GM12873 (cell line): ENCODE data around the gene STIM2.

Experiments used
- TF ChIP-seq, protein P1 (sequence below): IDR thresholded peaks from 2 replicates; pipeline ENCODE4 v1.5.1; 2012; ENCODE audit warnings: low read depth, mild to moderate bottlenecking, moderate library complexity, low read length, control low read depth; ENCODE audit not compliant: insufficient read depth; ENCODE audit errors: missing control alignments

The STIM2 gene

DNA sequence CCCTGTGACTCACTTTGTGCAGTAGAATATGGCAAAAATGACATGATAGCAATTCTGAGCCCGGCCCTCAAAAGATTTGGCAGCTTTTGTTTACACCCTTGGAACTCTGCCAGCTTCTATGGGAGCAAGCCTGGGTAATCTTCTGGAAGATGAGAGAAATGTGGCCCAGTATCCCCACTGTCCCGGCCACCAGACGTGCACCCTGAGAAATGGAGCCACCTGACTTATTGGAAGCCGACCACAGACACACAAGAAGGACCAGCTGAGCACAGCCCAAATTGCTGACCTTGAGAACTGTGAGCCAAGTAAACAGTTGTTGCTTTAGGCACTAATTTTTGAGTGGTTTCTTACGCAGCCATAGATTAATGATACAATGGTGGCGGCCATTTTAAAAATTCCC lies 197.0 kb downstream of the STIM2 start:
- TF ChIP-seq, protein P1, sequence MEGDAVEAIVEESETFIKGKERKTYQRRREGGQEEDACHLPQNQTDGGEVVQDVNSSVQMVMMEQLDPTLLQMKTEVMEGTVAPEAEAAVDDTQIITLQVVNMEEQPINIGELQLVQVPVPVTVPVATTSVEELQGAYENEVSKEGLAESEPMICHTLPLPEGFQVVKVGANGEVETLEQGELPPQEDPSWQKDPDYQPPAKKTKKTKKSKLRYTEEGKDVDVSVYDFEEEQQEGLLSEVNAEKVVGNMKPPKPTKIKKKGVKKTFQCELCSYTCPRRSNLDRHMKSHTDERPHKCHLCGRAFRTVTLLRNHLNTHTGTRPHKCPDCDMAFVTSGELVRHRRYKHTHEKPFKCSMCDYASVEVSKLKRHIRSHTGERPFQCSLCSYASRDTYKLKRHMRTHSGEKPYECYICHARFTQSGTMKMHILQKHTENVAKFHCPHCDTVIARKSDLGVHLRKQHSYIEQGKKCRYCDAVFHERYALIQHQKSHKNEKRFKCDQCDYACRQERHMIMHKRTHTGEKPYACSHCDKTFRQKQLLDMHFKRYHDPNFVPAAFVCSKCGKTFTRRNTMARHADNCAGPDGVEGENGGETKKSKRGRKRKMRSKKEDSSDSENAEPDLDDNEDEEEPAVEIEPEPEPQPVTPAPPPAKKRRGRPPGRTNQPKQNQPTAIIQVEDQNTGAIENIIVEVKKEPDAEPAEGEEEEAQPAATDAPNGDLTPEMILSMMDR = no peak

DNA sequence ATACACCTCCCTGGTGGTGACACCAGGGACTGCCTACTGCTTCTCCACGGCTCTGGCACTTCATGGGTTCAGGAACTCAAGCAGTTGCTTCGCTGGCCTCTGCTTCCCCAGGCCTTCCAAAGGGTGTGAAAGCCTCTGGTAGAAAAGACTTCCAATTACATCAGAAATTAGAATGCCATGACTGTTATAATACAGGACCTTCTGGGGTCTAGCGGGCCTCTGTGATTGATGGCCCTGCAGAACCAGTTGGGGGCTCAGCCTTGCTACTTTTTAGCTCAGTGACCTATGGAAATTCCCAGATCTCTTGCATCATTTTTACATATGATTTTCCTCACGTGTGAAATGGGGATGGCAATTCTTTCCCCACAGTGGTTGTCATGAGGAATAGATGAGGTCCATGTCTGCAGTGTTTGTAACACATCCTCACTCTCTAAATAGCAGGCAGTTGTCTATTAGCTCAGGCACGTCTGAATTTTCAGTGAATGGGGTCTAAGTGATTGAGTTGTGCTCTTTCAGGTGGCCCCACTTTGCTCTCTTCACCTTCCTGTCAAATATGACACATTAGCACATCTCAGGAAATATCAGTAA lies 198.3 kb downstream of the STIM2 start:
- TF ChIP-seq, protein P1 = no peak

DNA sequence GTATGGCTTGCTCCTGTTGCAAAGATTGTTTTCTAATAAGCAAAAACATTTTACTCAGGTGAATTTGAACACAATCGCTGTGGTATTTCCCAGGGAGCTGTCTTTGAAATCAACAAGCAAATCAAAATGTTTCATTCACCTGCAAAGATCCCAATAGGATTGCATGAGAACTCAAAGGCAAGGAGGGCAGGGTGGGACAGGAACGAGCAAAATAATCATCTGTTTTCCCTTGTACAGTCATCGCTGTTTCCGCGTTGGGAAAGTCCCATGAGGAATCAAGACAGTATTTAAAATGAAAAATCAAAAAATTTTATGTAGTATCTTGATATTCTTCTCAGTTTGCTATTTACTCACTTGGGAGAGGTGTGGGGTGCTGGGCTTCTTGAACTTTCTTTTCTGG lies 198.8 kb downstream of the STIM2 start:
- TF ChIP-seq, protein P1 = no peak

DNA sequence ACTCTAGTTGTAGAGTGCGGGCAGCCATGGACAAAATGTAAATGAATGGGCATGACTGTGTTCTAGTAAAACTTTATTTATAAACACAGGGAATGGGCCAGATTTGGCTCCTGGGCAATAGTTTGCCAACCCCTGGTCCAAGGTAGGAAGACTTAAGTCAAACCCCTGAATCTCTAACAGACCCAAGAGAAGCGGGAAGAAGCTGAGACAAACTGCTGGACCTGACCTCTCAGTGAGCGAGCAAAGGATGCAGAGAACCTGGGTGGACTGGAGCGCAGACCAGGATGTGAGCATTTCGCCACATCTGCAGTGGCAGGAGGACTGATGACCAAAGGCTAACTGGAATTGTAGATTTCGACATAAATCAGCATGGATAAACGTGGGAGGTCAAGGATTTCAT lies 201.6 kb downstream of the STIM2 start:
- TF ChIP-seq, protein P1 = no peak

DNA sequence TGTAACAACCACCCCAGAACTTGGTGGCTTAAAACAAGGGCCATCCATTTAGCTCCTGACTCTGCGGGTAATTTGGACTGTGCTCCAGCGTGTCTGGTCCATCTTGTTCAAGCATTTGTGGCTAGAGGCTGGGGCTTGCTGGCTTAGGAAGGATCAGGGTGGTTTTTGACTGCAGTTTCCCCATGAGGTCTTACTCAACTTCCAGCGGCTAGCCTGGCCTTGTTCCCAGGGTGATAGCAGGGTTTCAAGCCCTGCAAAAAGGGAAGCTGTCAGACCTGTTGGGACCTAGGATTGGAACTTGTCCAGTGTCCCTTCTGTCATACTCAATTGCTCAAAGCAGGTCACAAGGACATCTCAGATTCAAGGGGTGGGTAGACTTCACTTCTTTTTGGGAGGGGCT lies 205.9 kb downstream of the STIM2 start:
- TF ChIP-seq, protein P1 = no peak

DNA sequence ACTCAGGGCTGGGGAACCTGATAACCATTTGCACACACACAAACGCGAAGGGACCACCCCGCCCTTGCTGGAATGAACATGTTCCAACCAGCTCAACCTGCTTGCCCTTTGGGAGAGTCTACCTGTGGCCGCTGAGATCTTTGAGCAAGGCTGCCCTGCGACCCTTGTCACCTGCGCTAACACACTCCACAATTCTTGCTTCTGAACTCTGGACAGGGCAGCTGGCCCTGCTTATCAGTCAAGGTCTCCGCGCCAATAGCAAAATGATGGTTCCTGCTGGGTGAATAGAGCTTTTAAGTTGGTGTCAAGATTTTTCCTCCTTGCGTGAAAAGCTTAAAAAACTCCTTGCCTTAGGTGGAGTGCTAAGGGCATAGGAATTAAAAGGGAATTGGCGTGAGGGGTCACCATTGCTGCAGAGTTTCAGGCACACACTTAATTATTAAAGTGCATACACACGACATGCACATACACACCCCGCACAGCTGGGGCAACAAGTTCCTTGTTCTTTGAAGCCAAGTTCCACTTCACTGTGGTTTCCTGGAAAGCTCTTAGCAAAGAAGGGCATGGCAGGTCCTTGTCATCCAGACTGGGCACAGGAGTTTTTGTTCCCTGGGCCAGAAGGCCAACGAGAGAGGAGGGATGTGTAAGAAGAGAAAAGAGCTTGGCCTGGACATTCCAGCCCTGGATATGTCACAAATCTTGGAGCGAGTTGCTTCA lies 207.7 kb downstream of the STIM2 start:
- TF ChIP-seq, protein P1 = no peak
